HEK293T (cell line): Measurements from ENCODE around the gene DNA2.

Experiments
- CTBP1 ChIP-seq: fragments of 450-650 bp; IDR thresholded peaks from 2 replicates; pipeline ENCODE4 v1.6.1; 2016; ENCODE audit warnings: borderline replicate concordance
- FOXA1 ChIP-seq: fragments of 450-650 bp; IDR thresholded peaks from 2 replicates; pipeline ENCODE4 v1.6.1; 2016; ENCODE audit warnings: mild to moderate bottlenecking
- FOXK2 ChIP-seq: fragments of 450-650 bp; IDR thresholded peaks from 2 replicates; pipeline ENCODE4 v1.6.1; 2016; ENCODE audit warnings: mild to moderate bottlenecking
- SUZ12 ChIP-seq: fragments of 450-650 bp; IDR thresholded peaks from 2 replicates; pipeline ENCODE4 v1.6.1; 2016; ENCODE audit warnings: mild to moderate bottlenecking

GRCh38 chr10:68385740-68386139 lies 86.0 kb downstream of the DNA2 start:
- TF ChIP-seq CTBP1 (no peak), SUZ12 (no peak), FOXA1 (no peak), FOXK2 (no peak)
